ENCODE data around the gene MINDY1. TPM values are rescaled to one million over a fixed set of nuclear protein-coding genes. Genes with fewer than 3 reads are reported as not detected.
A peak's percentile ranks its signal among the peaks of the same experiment; 100 is the strongest.

MINDY1 gene
- total and polyA plus RNA-seq, 2 donors (not counting 3 experiments of a cell fraction or from before 2014, with no cell fraction given), result 12.0 to 15.4 TPM

- CTCF ChIA-PET, result interaction anchor here (0.7 to 1.4 kb wide), 6 partner anchors 9 to 44 kb away, joined by 3 to 6 read pairs (median 3); partner anchors contain the start of genes CDC42SE1, MINDY1 and MLLT11
- dilution Hi-C loops (cut with MboI; ENCODE audit: extremely low pct_ligation_motif_present, low sequenced_read_pairs), result no loop called here
- no peaks in the 10 kb centered on the region for H3K9me3 ChIP-seq (replicated peaks; ENCODE audit: control insufficient read depth, insufficient read depth, low read length)
Observed at GRCh38 chr1:151050051-151050688, 43.5 kb upstream of the MINDY1 start.

GRCh38 chr1:151049458-151049857 lies 42.8 kb upstream of the MINDY1 start:
- no peaks in the 10 kb centered on the region for H3K79me2 ChIP-seq (ENCODE audit: control insufficient read depth, insufficient read depth, low read length)
- H3K27ac ChIP-seq (ENCODE audit: insufficient read depth, low read depth, low read length), result no peak overlapping the region
- H3K9me3 ChIP-seq (replicated peaks; ENCODE audit: control insufficient read depth, insufficient read depth, low read length), result no peaks in the 10 kb centered on the region
- ChIA-PET CTCF (interaction anchor here (0.7 to 1.3 kb wide), 3 partner anchors 11 to 25 kb away, joined by 3 to 6 read pairs (median 3); partner anchors contain the start of gene MLLT11), POLR2A (no interaction called here)
- H3K27me3 ChIP-seq (ENCODE audit: control insufficient read depth in 2 of 2, insufficient read depth in 2 of 2, low read length in 2 of 2), result no peaks in the 10 kb centered on the region
- no peak overlapping the region for H3K4me3 ChIP-seq (replicated peaks in 1 of 3; ENCODE audit: insufficient read depth in 1 of 3, low read depth in 1 of 3, low read length in 3 of 3)
- no peak overlapping the region for H3K9ac ChIP-seq (replicated peaks; ENCODE audit: extremely low read depth, insufficient read depth, low read length)
- H4K20me1 ChIP-seq (replicated peaks; ENCODE audit: control insufficient read depth, extremely low read depth, insufficient read depth, low read length), result no peaks in the 10 kb centered on the region
- DNase-seq (ENCODE audit: low read depth, low spot score) (no peak), FAIRE-seq (peak; percentile 15)
- BruUV-seq (replicated peaks), result no TSS peak
- dilution Hi-C loops (cut with MboI; ENCODE audit: extremely low pct_ligation_motif_present, low sequenced_read_pairs), result no loop called here
- peaks cover 8% of the 10 kb centered on the region for H3K4me1 ChIP-seq (ENCODE audit: control insufficient read depth, extremely low read depth, insufficient read depth, low read length)
- TF ChIP-seq CTCF (IDR thresholded peaks at IDR 0.05; ENCODE audit: extremely low read depth in 1 of 2, insufficient read depth in 1 of 2, low read depth in 1 of 2, low read length in 2 of 2), result no peak
- TF ChIP-seq MYC (IDR thresholded peaks at IDR 0.05; ENCODE audit: low read depth, low read length), result no peak
- TF ChIP-seq JUN (IDR thresholded peaks at IDR 0.05; ENCODE audit: borderline replicate concordance, insufficient read depth, insufficient read length, low read depth), result no peak
- no peak for TF ChIP-seq FOS (IDR thresholded peaks at IDR 0.05; ENCODE audit: borderline replicate concordance, insufficient read depth, low read length)
- no peak overlapping the region for H2AFZ ChIP-seq (ENCODE audit: low read depth, low read length)
- H3K9me1 ChIP-seq (replicated peaks; ENCODE audit: control insufficient read depth, extremely low read depth, insufficient read depth, low read length), result no peaks in the 10 kb centered on the region
- intact Hi-C loops (cut with micrococcal nuclease), result no loop called here
- H3K4me2 ChIP-seq (ENCODE audit: insufficient read depth, low read length), result no peak overlapping the region
- H3K36me3 ChIP-seq (ENCODE audit: control insufficient read depth in 2 of 2, extremely low read depth in 1 of 2, insufficient read depth in 2 of 2, low read length in 2 of 2), result peaks cover 14 to 20% of the 10 kb centered on the region in 2 experiments

More at GRCh38 chr1:151050051-151050688, 43.5 kb upstream of the MINDY1 start:
- DNase-seq (ENCODE audit: low read depth, low spot score), result no peak
- TF ChIP-seq POLR2AphosphoS5 (IDR thresholded peaks at IDR 0.05; ENCODE audit: insufficient read depth, low read depth, low read length) (peak; percentile 23), JUN (IDR thresholded peaks at IDR 0.05; ENCODE audit: borderline replicate concordance, insufficient read depth, insufficient read length, low read depth) (no peak), MAX (IDR thresholded peaks at IDR 0.05; ENCODE audit: insufficient read depth, insufficient read length) (no peak), FOS (IDR thresholded peaks at IDR 0.05; ENCODE audit: borderline replicate concordance, insufficient read depth, low read length) (no peak), GATA2 (IDR thresholded peaks at IDR 0.05; ENCODE audit: insufficient read depth, insufficient read length, low read depth, low read length) (no peak)
- Histone ChIP-seq H3K4me3 (replicated peaks in 1 of 3; ENCODE audit: insufficient read depth in 1 of 3, low read depth in 1 of 3, low read length in 3 of 3) (no peak overlapping the region), H3K4me2 (ENCODE audit: insufficient read depth, low read length) (no peak overlapping the region), H3K27me3 (ENCODE audit: control insufficient read depth in 2 of 2, insufficient read depth in 2 of 2, low read length in 2 of 2) (no peaks in the 10 kb centered on the region), H3K27ac (ENCODE audit: insufficient read depth, low read depth, low read length) (no peak overlapping the region), H2AFZ (ENCODE audit: low read depth, low read length) (no peak overlapping the region), H3K79me2 (ENCODE audit: control insufficient read depth, insufficient read depth, low read length) (peaks cover 5% of the 10 kb centered on the region), H3K36me3 (ENCODE audit: control insufficient read depth in 2 of 2, extremely low read depth in 1 of 2, insufficient read depth in 2 of 2, low read length in 2 of 2) (peaks cover 19 to 26% of the 10 kb centered on the region in 2 experiments), H3K9ac (replicated peaks; ENCODE audit: extremely low read depth, insufficient read depth, low read length) (no peak overlapping the region), H3K9me1 (replicated peaks; ENCODE audit: control insufficient read depth, extremely low read depth, insufficient read depth, low read length) (no peaks in the 10 kb centered on the region), H4K20me1 (replicated peaks; ENCODE audit: control insufficient read depth, extremely low read depth, insufficient read depth, low read length) (peaks cover under 1% of the 10 kb centered on the region), H3K4me1 (ENCODE audit: control insufficient read depth, extremely low read depth, insufficient read depth, low read length) (peaks cover 8% of the 10 kb centered on the region)
- no TSS peak for BruUV-seq (replicated peaks)
- intact Hi-C loops (cut with micrococcal nuclease), result no loop called here
- POLR2A ChIA-PET, result no interaction called here
- peak; percentile 42 for FAIRE-seq

Data from endothelial cell of umbilical vein (primary cell).